GM19193 (cell line): Measurements from ENCODE around the gene SLC10A3.

Source experiments
- POLR2A ChIP-seq: IDR thresholded peaks from 4 replicates; pipeline ENCODE4 v1.6.1; 2011; ENCODE audit not compliant: insufficient read depth, insufficient read length; ENCODE audit errors: extremely low read depth

The SLC10A3 gene

GRCh38 chrX:154477891-154478477 is 12.4 kb downstream of the SLC10A3 start:
- no peak for TF ChIP-seq POLR2A

- no peak for TF ChIP-seq POLR2A
Measured at GRCh38 chrX:154476821-154477220, 13.6 kb downstream of the SLC10A3 start.

- no peak for TF ChIP-seq POLR2A
Measured at GRCh38 chrX:154473683-154474082, 16.7 kb downstream of the SLC10A3 start.

DNA sequence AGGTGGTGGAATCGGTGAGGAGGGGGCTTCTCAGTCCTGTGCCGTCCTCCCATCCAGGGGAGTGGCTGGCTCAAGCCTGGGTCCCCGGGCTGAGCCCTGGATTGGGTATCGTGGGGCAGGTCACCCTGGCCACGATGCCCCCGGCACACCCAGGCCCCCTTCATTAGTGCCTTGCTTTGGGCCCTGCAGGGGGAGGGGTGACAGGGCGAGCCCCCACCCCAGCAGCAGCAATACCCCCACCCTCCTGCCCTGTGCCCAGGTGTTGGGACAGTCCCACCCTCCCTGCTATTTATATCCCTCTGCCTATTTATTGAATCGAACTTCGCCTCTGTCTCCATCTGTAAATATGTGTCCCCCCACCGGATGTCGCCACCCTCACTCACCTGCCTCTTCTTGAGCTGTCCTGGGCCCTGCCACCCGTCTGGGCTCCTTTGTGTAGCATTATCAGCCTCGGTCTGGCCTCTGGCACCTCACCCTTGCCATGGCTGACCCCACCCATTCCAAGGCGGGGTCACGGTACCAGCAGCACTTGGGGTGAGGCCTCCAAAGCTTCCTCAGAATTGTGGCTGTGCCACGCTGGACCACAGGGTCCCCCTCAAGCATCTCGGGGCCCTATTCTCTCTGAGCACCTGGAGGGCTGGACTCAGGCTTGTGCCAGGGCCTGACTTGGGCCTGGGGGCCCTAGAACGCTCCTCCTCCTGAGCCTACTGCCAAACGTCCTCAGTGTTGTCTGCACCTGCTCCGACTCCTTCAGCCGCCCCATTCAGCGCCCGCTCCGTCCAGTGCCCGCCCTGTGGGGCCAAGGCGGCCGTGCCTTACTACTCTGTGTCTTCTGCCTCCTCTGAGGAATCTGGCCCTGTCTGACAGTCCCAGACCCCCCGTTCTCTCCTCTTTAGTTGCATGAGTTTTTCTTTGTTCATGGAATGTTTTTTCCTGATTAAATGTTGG is 17.5 kb downstream of the SLC10A3 start:
- TF ChIP-seq POLR2A = no peak

GRCh38 chrX:154471839-154472684 is 18.4 kb downstream of the SLC10A3 start:
- no peak for TF ChIP-seq POLR2A

DNA sequence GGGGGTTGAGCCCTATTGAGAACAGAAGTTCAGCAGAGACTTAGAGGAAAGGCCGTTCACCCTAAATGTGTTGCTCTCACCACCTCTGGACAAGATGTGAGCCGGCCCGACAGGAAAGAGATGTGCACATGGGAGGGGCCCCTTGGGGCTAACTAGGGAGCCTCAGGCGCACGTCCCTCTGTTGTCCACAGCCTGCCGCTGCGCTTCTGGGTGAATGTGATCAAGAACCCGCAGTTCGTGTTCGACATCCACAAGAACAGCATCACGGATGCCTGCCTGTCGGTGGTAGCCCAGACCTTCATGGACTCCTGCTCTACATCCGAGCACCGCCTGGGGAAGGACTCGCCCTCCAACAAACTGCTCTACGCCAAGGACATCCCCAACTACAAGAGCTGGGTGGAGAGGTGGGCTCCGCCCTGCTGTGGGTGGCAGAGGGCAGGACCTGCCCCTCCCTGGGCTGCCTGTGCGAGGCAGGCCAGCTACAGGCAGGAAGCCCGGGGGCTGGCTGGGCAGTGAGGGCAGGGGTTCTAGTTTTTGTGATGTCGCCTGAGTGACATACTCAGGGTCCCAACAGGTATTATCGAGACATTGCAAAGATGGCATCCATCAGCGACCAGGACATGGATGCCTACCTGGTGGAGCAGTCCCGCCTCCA is 19.4 kb downstream of the SLC10A3 start:
- no peak for TF ChIP-seq POLR2A

- no peak for TF ChIP-seq POLR2A
Measured at GRCh38 chrX:154470434-154470833, 20.0 kb downstream of the SLC10A3 start.

DNA sequence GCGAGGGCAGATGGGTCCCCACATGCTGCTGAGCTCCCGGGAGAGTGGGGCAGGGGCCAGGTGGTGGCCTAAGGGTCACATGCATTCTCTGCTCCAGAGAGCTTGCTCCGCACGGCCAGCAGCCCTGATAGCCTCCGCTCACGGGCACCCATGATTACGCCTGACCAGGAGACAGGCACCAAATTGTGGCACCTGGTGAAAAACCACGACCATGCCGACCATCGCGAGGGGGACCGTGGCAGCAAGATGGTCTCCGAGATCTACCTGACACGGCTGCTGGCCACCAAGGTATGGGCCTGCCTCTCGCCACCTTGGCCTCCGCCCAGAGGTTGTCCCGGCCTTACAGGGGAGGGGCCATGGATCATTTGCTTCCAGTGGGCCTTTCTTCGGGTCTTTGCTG is 20.5 kb downstream of the SLC10A3 start:
- no peak for TF ChIP-seq POLR2A

DNA sequence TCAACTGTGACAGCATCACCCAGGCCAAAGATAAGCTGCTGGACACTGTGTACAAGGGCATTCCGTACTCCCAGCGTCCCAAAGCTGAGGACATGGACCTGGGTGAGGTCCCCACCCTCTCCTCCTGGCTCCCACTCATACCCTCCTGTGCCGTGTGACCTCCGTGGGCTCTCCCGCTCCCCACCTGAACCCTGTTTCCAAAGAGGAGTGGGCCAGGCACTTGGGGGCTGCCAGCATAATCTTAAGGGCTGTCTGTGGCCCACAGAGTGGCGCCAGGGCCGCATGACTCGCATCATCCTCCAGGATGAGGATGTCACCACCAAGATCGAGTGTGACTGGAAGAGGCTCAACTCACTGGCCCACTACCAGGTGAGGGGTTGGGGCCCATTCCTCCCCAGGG is 21.3 kb downstream of the SLC10A3 start:
- no peak for TF ChIP-seq POLR2A

GRCh38 chrX:154468217-154468616 is 22.2 kb downstream of the SLC10A3 start:
- TF ChIP-seq POLR2A = no peak

- no peak for TF ChIP-seq POLR2A
Measured at GRCh38 chrX:154467556-154467955, 22.9 kb downstream of the SLC10A3 start.

DNA sequence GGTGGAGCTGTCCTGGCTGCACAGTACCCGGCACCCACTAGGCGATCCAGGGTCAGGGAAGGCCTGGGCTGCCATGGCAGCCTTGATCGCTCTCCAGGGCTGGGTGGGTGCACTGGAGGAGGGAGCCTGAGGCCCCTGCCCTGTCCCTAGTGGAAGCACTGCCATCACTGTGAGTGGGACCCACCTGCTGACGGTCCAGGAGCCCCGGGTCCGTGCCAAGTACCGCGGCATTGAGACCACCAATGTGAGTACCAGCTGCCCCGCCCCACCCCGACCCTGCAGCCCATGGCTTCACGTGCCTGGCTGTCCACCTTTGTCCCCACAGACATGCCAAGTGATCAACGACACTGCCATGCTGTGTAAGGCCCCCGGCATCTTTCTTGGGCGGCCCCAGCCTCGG is 23.5 kb downstream of the SLC10A3 start:
- TF ChIP-seq POLR2A = no peak

DNA sequence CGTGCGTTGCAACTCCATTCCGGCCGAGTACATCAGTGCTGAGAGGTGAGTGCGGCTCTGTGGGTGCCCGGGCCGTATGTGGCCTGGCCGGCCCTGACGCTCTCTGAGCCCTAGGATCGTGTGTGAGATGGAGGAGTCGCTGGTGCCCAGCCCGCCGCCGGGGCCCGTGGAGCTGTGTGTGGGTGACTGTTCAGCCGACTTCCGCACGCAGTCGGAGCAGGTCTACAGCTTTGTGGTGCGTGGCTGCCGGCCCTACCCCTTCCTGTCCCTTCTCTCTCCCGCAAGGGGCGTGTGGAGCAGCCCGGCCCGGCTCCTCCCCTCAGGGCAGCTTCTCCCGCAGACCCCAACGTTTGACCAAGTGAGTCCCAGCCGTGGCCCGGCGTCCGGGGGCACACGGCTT is 24.4 kb downstream of the SLC10A3 start:
- TF ChIP-seq POLR2A = no peak

DNA sequence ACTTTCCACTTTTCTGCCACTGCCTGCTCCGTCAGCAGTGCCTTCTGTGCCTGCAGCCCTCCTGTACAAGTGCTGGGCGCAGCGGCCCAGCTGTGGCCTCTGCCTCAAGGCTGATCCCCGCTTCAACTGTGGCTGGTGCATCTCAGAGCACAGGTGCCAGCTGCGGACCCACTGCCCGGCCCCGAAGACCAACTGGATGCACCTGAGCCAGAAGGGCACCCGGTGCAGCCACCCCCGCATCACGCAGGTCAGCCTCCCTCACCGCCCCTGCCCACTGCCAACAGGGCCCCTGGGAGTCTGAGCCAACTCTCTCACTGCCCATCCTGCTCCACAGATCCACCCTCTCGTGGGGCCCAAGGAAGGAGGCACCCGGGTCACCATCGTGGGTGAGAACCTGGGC is 24.8 kb downstream of the SLC10A3 start:
- no peak for TF ChIP-seq POLR2A
